HepG2 (cell line): Measurements from ENCODE around the gene DLL3. TPM values are rescaled to one million over a fixed set of nuclear protein-coding genes. Genes with fewer than 3 reads are reported as not detected.
A peak's percentile ranks its signal among the peaks of the same experiment; 100 is the strongest.

Experiments used
- GLI4 ChIP-seq: sonication (generic); formaldehyde crosslinking; IDR thresholded peaks from 2 replicates; pipeline ENCODE4 v1.5.1; 2020; ENCODE audit warnings: missing genetic modification reagents, mild to moderate bottlenecking, moderate library complexity, borderline replicate concordance
- JUNB ChIP-seq: sonication (generic); formaldehyde crosslinking; IDR thresholded peaks from 2 replicates; pipeline ENCODE4 v1.8.0; 2022; ENCODE audit warnings: missing genetic modification reagents, mild to moderate bottlenecking, borderline replicate concordance
- NCOA2 ChIP-seq: sonication (generic); formaldehyde crosslinking; IDR thresholded peaks from 2 replicates; pipeline ENCODE4 v1.8.0; 2022; ENCODE audit warnings: inconsistent platforms
- NFIC ChIP-seq: IDR thresholded peaks from 2 replicates; pipeline ENCODE4 v1.6.1; 2012; ENCODE audit warnings: mild to moderate bottlenecking, low read length, inconsistent platforms
- NR2C2 ChIP-seq: sonication (generic); formaldehyde crosslinking; IDR thresholded peaks from 2 replicates; pipeline ENCODE4 v1.4.0; 2020; ENCODE audit warnings: missing genetic modification reagents, mild to moderate bottlenecking, moderate library complexity, borderline replicate concordance
- PHF5A ChIP-seq: IDR thresholded peaks from one replicate; pipeline ENCODE4 v1.6.1; 2018; ENCODE audit warnings: low read depth, missing genetic modification reagents; ENCODE audit not compliant: unreplicated experiment
- PRPF4 ChIP-seq: fragments of 200-400 bp; formaldehyde crosslinking; IDR thresholded peaks from 2 replicates; pipeline ENCODE4 v1.6.1; 2016; ENCODE audit warnings: low read length, low read depth; ENCODE audit not compliant: poor library complexity, severe bottlenecking
- TBX3 ChIP-seq: fragments of 450-650 bp; IDR thresholded peaks from 2 replicates; pipeline ENCODE4 v1.6.1; 2017; ENCODE audit warnings: antibody characterized with exemption, mild to moderate bottlenecking, inconsistent platforms, borderline replicate concordance
- TEAD2 ChIP-seq: sonication (generic); formaldehyde crosslinking; IDR thresholded peaks from 2 replicates; pipeline ENCODE4 v1.9.0; 2021; ENCODE audit warnings: missing genetic modification reagents
- ZSCAN20 ChIP-seq: sonication (generic); formaldehyde crosslinking; IDR thresholded peaks from 2 replicates; pipeline ENCODE4 v1.4.0; 2020; ENCODE audit warnings: missing genetic modification reagents, mild to moderate bottlenecking, borderline replicate concordance
- polyA plus RNA-seq, 8 experiments: library from polyadenylated mRNA; depleted of rRNA in 3 of 8; stranded (reverse) in 7 of 8; unstranded in 1 of 8; fragments of >200 nt; fragmentation: Illumina TruSeq in 4 of 8; extraction: Trizol in 4 of 8; gene quantifications; 2 replicates each; pipeline versions ENCODE4 v1.2.1 to v1.2.3, GENCODE V29; 2011 to 2016; ENCODE audit warnings: low read depth in 4 of 8, missing spikeins in 1 of 8, mixed read lengths in 1 of 8; ENCODE audit not compliant: insufficient read depth in 1 of 8
- total RNA-seq, 5 experiments: library from RNA; depleted of rRNA; stranded (reverse); fragments of >200 nt; fragmentation: Illumina TruSeq; extraction: Trizol; gene quantifications; 2 replicates each; pipeline ENCODE4 v1.2.3, GENCODE V29; 2016; ENCODE audit warnings: low read depth in 1 of 5
- TF ChIP-seq, protein P1 (sequence below): IDR thresholded peaks from 2 replicates; pipeline ENCODE4 v1.4.0; 2020; ENCODE audit warnings: mild to moderate bottlenecking, missing genetic modification reagents
- TF ChIP-seq, protein P2 (sequence below): sonication (generic); formaldehyde crosslinking; conservative IDR thresholded peaks from 2 replicates; pipeline ENCODE4 v1.8.0; 2022; ENCODE audit warnings: mild to moderate bottlenecking, moderate library complexity, missing genetic modification reagents
- TF ChIP-seq, protein P3 (sequence below): sonication (generic); formaldehyde crosslinking; IDR thresholded peaks from 2 replicates; pipeline ENCODE4 v1.9.0; 2021; ENCODE audit warnings: missing genetic modification reagents, mild to moderate bottlenecking, borderline replicate concordance
- TF ChIP-seq, protein P4 (sequence below): sonication (generic); formaldehyde crosslinking; IDR thresholded peaks from 2 replicates; pipeline ENCODE4 v1.8.1; 2023; ENCODE audit warnings: mild to moderate bottlenecking, missing genetic modification reagents
- TF ChIP-seq, protein P5 (sequence below): sonication (generic); formaldehyde crosslinking; IDR thresholded peaks from 2 replicates; pipeline ENCODE4 v1.5.1; 2020; ENCODE audit warnings: mild to moderate bottlenecking, missing genetic modification reagents

Gene DLL3
- total and polyA plus RNA-seq, 2 of the 13 experiments (the other 11 are each of a cell fraction or from before 2014, with no cell fraction given): 0.35 to 0.55 TPM

DNA sequence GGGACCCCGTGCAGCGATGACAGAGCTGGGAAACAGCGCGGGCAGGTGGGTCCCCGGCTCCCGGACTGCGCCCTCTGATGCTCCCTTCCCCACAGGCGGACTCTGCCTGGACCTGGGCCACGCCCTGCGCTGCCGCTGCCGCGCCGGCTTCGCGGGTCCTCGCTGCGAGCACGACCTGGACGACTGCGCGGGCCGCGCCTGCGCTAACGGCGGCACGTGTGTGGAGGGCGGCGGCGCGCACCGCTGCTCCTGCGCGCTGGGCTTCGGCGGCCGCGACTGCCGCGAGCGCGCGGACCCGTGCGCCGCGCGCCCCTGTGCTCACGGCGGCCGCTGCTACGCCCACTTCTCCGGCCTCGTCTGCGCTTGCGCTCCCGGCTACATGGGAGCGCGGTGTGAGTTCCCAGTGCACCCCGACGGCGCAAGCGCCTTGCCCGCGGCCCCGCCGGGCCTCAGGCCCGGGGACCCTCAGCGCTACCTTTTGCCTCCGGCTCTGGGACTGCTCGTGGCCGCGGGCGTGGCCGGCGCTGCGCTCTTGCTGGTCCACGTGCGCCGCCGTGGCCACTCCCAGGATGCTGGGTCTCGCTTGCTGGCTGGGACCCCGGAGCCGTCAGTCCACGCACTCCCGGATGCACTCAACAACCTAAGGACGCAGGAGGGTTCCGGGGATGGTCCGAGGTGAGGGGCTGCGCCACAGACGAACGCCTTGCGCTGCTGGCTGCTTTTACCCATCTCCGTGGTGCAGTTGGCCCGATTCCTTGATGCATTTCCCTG lies 8.4 kb downstream of the DLL3 start (continued):
- TF ChIP-seq, protein P1, sequence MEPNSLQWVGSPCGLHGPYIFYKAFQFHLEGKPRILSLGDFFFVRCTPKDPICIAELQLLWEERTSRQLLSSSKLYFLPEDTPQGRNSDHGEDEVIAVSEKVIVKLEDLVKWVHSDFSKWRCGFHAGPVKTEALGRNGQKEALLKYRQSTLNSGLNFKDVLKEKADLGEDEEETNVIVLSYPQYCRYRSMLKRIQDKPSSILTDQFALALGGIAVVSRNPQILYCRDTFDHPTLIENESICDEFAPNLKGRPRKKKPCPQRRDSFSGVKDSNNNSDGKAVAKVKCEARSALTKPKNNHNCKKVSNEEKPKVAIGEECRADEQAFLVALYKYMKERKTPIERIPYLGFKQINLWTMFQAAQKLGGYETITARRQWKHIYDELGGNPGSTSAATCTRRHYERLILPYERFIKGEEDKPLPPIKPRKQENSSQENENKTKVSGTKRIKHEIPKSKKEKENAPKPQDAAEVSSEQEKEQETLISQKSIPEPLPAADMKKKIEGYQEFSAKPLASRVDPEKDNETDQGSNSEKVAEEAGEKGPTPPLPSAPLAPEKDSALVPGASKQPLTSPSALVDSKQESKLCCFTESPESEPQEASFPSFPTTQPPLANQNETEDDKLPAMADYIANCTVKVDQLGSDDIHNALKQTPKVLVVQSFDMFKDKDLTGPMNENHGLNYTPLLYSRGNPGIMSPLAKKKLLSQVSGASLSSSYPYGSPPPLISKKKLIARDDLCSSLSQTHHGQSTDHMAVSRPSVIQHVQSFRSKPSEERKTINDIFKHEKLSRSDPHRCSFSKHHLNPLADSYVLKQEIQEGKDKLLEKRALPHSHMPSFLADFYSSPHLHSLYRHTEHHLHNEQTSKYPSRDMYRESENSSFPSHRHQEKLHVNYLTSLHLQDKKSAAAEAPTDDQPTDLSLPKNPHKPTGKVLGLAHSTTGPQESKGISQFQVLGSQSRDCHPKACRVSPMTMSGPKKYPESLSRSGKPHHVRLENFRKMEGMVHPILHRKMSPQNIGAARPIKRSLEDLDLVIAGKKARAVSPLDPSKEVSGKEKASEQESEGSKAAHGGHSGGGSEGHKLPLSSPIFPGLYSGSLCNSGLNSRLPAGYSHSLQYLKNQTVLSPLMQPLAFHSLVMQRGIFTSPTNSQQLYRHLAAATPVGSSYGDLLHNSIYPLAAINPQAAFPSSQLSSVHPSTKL (CRISPR knock-in tag): no peak; the same call in 1 of the 2 replicates
- TF ChIP-seq JUNB (CRISPR knock-in tag): 0 out of 2 replicates have a peak, but pooled peaks have one; percentile 58
- no peak for TF ChIP-seq PHF5A (CRISPR knock-in tag)
- TF ChIP-seq TBX3: no peak
- TF ChIP-seq NFIC: no peak
- TF ChIP-seq, protein P2, sequence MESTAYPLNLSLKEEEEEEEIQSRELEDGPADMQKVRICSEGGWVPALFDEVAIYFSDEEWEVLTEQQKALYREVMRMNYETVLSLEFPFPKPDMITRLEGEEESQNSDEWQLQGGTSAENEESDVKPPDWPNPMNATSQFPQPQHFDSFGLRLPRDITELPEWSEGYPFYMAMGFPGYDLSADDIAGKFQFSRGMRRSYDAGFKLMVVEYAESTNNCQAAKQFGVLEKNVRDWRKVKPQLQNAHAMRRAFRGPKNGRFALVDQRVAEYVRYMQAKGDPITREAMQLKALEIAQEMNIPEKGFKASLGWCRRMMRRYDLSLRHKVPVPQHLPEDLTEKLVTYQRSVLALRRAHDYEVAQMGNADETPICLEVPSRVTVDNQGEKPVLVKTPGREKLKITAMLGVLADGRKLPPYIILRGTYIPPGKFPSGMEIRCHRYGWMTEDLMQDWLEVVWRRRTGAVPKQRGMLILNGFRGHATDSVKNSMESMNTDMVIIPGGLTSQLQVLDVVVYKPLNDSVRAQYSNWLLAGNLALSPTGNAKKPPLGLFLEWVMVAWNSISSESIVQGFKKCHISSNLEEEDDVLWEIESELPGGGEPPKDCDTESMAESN: peak; percentile 94
- peak; percentile 84; the same call in 1 of the 2 replicates for TF ChIP-seq ZSCAN20 (CRISPR knock-in tag)
- TF ChIP-seq, protein P3, sequence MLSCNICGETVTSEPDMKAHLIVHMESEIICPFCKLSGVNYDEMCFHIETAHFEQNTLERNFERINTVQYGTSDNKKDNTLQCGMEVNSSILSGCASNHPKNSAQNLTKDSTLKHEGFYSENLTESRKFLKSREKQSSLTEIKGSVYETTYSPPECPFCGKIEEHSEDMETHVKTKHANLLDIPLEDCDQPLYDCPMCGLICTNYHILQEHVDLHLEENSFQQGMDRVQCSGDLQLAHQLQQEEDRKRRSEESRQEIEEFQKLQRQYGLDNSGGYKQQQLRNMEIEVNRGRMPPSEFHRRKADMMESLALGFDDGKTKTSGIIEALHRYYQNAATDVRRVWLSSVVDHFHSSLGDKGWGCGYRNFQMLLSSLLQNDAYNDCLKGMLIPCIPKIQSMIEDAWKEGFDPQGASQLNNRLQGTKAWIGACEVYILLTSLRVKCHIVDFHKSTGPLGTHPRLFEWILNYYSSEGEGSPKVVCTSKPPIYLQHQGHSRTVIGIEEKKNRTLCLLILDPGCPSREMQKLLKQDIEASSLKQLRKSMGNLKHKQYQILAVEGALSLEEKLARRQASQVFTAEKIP (CRISPR knock-in tag): no peak
- no peak for TF ChIP-seq PRPF4
- peak; percentile 14; the same call in 1 of the 2 replicates for TF ChIP-seq NCOA2 (CRISPR knock-in tag)
- TF ChIP-seq, protein P4, sequence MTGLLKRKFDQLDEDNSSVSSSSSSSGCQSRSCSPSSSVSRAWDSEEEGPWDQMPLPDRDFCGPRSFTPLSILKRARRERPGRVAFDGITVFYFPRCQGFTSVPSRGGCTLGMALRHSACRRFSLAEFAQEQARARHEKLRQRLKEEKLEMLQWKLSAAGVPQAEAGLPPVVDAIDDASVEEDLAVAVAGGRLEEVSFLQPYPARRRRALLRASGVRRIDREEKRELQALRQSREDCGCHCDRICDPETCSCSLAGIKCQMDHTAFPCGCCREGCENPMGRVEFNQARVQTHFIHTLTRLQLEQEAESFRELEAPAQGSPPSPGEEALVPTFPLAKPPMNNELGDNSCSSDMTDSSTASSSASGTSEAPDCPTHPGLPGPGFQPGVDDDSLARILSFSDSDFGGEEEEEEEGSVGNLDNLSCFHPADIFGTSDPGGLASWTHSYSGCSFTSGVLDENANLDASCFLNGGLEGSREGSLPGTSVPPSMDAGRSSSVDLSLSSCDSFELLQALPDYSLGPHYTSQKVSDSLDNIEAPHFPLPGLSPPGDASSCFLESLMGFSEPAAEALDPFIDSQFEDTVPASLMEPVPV: peak; percentile 91; the same call in 1 of the 2 replicates
- TF ChIP-seq TEAD2: peak; percentile 91; the same call in 1 of the 2 replicates
- TF ChIP-seq, protein P5, sequence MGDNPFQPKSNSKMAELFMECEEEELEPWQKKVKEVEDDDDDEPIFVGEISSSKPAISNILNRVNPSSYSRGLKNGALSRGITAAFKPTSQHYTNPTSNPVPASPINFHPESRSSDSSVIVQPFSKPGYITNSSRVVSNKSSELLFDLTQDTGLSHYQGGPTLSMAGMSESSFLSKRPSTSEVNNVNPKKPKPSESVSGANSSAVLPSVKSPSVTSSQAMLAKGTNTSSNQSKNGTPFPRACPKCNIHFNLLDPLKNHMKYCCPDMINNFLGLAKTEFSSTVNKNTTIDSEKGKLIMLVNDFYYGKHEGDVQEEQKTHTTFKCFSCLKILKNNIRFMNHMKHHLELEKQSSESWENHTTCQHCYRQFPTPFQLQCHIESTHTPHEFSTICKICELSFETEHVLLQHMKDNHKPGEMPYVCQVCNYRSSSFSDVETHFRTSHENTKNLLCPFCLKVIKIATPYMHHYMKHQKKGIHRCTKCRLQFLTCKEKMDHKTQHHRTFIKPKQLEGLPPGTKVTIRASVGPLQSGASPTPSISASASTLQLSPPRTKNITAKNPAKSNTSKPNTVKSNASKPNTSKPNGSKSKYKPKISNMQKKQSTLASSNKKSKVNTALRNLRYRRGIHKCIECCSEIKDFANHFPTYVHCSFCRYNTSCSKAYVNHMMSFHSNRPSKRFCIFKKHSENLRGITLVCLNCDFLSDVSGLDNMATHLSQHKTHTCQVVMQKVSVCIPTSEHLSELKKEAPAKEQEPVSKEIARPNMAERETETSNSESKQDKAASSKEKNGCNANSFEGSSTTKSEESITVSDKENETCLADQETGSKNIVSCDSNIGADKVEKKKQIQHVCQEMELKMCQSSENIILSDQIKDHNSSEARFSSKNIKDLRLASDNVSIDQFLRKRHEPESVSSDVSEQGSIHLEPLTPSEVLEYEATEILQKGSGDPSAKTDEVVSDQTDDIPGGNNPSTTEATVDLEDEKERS (CRISPR knock-in tag): no peak
- TF ChIP-seq GLI4 (CRISPR knock-in tag): no peak
- TF ChIP-seq NR2C2 (CRISPR knock-in tag): peak; percentile 44; the same call in 1 of the 2 replicates
